ENCODE data around the gene COL6A2. TPM values are rescaled to one million over a fixed set of nuclear protein-coding genes. Genes with fewer than 3 reads are reported as not detected.

The COL6A2 gene
- total and polyA plus RNA-seq, 10 of the 15 experiments (the other 5 are each of a cell fraction or from before 2014, with no cell fraction given): 0.16 to 1.3 (median 0.34) TPM; not detected in 7

- no peak for TF ChIP-seq ZBTB11 (CRISPR knock-in tag; IDR thresholded peaks at IDR 0.05)
These were observed 34.7 kb upstream of the COL6A2 start (continued) for GRCh38 chr21:46063227-46063626.

GRCh38 chr21:46063734-46064680, 33.9 kb upstream of the COL6A2 start:
- no peaks in the 10 kb centered on the region for H3K4me1 ChIP-seq (ENCODE audit: control insufficient read depth, insufficient read depth, low read length)
- no peak overlapping the region for H2AFZ ChIP-seq (ENCODE audit: control insufficient read depth, low read depth, low read length)
- no peaks in the 10 kb centered on the region for H3K36me3 ChIP-seq (ENCODE audit: control insufficient read depth in 2 of 2, insufficient read depth in 2 of 2, low read length in 1 of 2)
- H3K4me2 ChIP-seq (ENCODE audit: control insufficient read depth, insufficient read depth): no peak overlapping the region
- in situ Hi-C loops (cut with MboI): no loop called here
- H4K20me1 ChIP-seq (ENCODE audit: control insufficient read depth, insufficient read depth): no peaks in the 10 kb centered on the region
- ChIA-PET CTCF (no interaction called here), RAD21 (ENCODE audit: unreplicated experiment) (no interaction called here), SMC1A (ENCODE audit: uncharacterized antibody, unreplicated experiment) (no interaction called here), POLR2A (no interaction called here)
- no peak for TF ChIP-seq RAD21 (IDR thresholded peaks at IDR 0.05; ENCODE audit: insufficient read depth, low read depth, low read length)
- TF ChIP-seq IKZF2 (IDR thresholded peaks at IDR 0.05): no peak
- TF ChIP-seq CEBPB (IDR thresholded peaks at IDR 0.05; ENCODE audit: borderline replicate concordance in 1 of 2, low read depth in 2 of 2, low read length in 2 of 2): no peak
- no peak for TF ChIP-seq PAX8 (IDR thresholded peaks at IDR 0.05)
- TF ChIP-seq RAD51 (IDR thresholded peaks at IDR 0.05): no peak
- no peak for TF ChIP-seq NKRF (conservative IDR thresholded peaks at IDR 0.05)
- no peak for TF ChIP-seq ZNF274 (IDR thresholded peaks at IDR 0.05; ENCODE audit: insufficient read depth, insufficient read length)
- no peak for TF ChIP-seq ZBTB11 (CRISPR knock-in tag; IDR thresholded peaks at IDR 0.05)
- no peak for TF ChIP-seq CBX5 (IDR thresholded peaks at IDR 0.05; ENCODE audit: low read depth)
- no peak for TF ChIP-seq POU2F2 (IDR thresholded peaks at IDR 0.05; ENCODE audit: borderline replicate concordance, low read depth, low read length)
- TF ChIP-seq RB1 (IDR thresholded peaks at IDR 0.05; ENCODE audit: borderline replicate concordance): no peak
- TF ChIP-seq JUND (IDR thresholded peaks at IDR 0.05; ENCODE audit: low read depth, low read length): no peak
- TF ChIP-seq IKZF1 (conservative IDR thresholded peaks at IDR 0.05): no peak
- no peaks in the 10 kb centered on the region for H3K27me3 ChIP-seq (replicated peaks in 1 of 2; ENCODE audit: control insufficient read depth in 2 of 2, insufficient read depth in 2 of 2, low read length in 1 of 2)
- H3K27ac ChIP-seq (ENCODE audit: control insufficient read depth, insufficient read depth): no peak overlapping the region
- H3K9me3 ChIP-seq (replicated peaks; ENCODE audit: control insufficient read depth, insufficient read depth, low read length): no peaks in the 10 kb centered on the region; the same call in 2 of the 3 replicates
- H3K9ac ChIP-seq (ENCODE audit: control insufficient read depth, insufficient read depth, low read length): no peak overlapping the region
- 43% methylated on average over 30 of the region's 30 CpGs for WGBS (ENCODE audit: insufficient coverage, insufficient replicate concordance, low lambda C conversion rate, missing lambda C conversion rate)
- no peak for DNase-seq (ENCODE audit: low read depth, low spot score)
- no peak for FAIRE-seq
- H3K4me3 ChIP-seq: no peak overlapping the region
- no peaks in the 10 kb centered on the region for H3K79me2 ChIP-seq (ENCODE audit: control insufficient read depth, insufficient read depth, low read length)
- intact Hi-C loops (cut with micrococcal nuclease; ENCODE audit: unreplicated experiment): no loop called here
- ATAC-seq: no peak
- no TSS peak for BruUV-seq (replicated peaks)
